Ishikawa (cell line): ENCODE measurements around the gene TCL1B.

Experiments
- CEBPB ChIP-seq: IDR thresholded peaks from 2 replicates; pipeline ENCODE4 v1.6.1; 2012
- CREB1 ChIP-seq: IDR thresholded peaks from 2 replicates; pipeline ENCODE4 v1.6.1; 2012; ENCODE audit warnings: low read depth
- EGR1 ChIP-seq: IDR thresholded peaks from 2 replicates; pipeline ENCODE4 v1.6.1; 2012
- EP300 ChIP-seq: IDR thresholded peaks from 2 replicates; pipeline ENCODE4 v1.6.1; 2012; ENCODE audit warnings: borderline replicate concordance
- FOXM1 ChIP-seq: IDR thresholded peaks from 2 replicates; pipeline ENCODE4 v1.6.1; 2012; ENCODE audit warnings: low read depth, borderline replicate concordance
- MAX ChIP-seq: IDR thresholded peaks from 2 replicates; pipeline ENCODE4 v1.6.1; 2012
- NFIC ChIP-seq: IDR thresholded peaks from 2 replicates; pipeline ENCODE4 v1.6.1; 2012
- RAD21 ChIP-seq: IDR thresholded peaks from 2 replicates; pipeline ENCODE4 v1.6.1; 2012; ENCODE audit warnings: low read depth
- REST ChIP-seq: IDR thresholded peaks from 2 replicates; pipeline ENCODE4 v1.6.1; 2012; ENCODE audit warnings: low read depth, mild to moderate bottlenecking
- TAF1 ChIP-seq: IDR thresholded peaks from 2 replicates; pipeline ENCODE4 v1.6.1; 2012; ENCODE audit warnings: low read depth, mild to moderate bottlenecking
- TCF12 ChIP-seq: IDR thresholded peaks from 2 replicates; pipeline ENCODE4 v1.6.1; 2012; ENCODE audit warnings: low read depth
- USF1 ChIP-seq: IDR thresholded peaks from 2 replicates; pipeline ENCODE4 v1.6.1; 2012
- YY1 ChIP-seq: IDR thresholded peaks from 2 replicates; pipeline ENCODE4 v1.6.1; 2012; ENCODE audit warnings: low read depth
- ZBTB7A ChIP-seq: IDR thresholded peaks from 2 replicates; pipeline ENCODE4 v1.6.1; 2012; ENCODE audit warnings: low read depth

- TF ChIP-seq TCF12: no peak
- no peak for TF ChIP-seq REST
- no peak for TF ChIP-seq ZBTB7A
- no peak for TF ChIP-seq RAD21
- TF ChIP-seq MAX: no peak
- no peak for TF ChIP-seq EP300
- TF ChIP-seq USF1: no peak
- no peak for TF ChIP-seq CREB1
- no peak for TF ChIP-seq CEBPB
- no peak for TF ChIP-seq TAF1
- TF ChIP-seq NFIC: no peak
- no peak for TF ChIP-seq FOXM1
- TF ChIP-seq YY1: no peak
- TF ChIP-seq EGR1: no peak
These were observed 10.5 kb downstream of the TCL1B start for GRCh38 chr14:95696741-95697140.
